ENCODE data around the gene ODAD2.

The ODAD2 gene

DNA sequence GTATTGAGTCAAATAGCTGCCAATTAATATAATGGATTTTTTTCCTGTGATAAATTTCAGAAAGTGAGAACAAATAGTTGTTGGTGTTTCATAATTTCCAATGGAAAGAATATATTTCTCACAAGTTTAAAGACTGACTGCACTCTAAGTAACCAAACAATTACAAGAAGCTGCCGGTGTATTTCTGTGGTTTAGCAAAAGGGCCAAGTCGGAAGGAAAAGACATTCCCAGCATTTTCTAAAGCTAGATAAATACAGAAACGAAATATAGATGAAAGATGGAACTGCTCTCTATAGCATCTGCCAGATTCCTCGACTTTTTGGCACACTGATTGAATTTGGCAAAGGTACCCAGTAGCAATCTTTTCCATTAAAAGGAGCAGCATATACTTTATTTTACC lies 160.5 kb downstream of the ODAD2 start:
- DNase-seq = no peak

DNA sequence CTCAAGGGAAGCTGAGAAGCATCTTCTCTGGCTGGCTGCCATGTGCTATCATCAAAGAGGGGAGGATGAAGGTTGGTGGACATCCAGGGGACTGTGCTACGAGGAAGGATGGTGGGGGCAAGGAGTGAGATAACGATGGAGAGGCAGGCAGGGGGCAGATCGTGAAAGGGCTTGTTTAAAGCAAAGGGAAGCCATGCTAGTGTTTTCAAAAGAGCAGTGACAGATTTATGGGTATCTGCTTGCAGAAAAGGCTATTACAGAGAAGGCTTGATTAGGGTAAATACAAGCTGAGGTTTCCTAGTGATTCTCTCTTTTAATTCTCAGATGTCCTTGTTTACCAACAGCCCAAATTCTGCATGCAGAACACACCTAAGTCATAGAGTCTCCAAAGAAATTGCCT lies 164.4 kb downstream of the ODAD2 start:
- DNase-seq = no peak

DNA sequence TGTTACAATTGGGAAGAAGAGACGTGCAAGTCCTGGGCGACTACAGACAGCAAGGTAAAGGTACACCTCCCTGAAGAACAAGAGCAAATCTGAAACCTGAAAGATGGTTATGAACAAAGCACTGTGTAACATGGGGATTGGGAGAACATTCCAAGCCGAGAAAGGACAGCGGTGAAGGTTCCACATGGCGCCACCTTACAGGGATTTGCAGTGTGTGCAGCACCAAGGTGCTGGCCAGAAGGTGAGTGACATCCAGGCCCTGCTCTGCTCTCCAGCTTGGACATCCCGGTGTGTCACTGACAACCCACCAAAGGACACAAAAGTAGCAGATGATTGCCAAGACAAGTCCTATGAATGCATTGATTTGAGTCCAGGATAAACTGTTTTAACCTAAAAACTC lies 165.1 kb downstream of the ODAD2 start:
- no peak for DNase-seq

DNA sequence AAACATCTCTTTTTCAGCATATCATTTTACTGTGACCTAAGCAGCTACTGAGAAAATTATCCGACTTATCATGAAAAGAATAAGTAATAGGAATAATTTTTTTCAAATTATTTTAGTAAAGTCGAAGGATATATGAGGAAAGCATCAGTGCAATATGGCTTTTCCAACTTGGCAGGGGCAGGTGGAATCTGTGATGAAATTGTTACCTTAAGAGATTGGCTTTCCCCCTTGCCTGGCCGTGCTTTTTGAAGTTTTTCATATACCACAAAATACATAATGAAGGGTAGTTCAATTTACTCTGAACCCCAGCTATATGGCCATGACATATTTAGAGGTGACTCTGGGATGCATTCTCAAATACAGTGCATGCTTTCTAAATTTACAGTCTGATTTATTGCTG lies 166.1 kb downstream of the ODAD2 start:
- DNase-seq = no peak

DNA sequence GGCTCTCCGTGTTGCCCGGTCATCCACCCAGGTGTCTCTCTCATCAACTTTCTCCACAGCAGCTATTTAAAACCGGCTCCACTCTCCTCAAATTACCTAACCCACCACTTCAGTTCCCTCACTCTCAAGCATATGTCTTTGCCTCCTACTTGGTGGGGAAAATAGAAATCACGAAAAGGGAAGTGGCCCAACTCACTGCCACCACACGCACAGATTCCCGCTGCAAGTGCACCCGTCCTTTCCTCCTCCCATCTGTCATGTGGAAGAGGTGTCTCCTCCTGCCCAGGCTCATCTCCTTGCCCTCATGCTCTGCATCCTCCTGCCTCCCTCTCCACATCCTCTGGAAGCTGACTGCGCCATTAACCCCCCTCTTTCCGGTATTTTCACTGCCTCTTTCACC lies 172.5 kb downstream of the ODAD2 start:
- DNase-seq = no peak

DNA sequence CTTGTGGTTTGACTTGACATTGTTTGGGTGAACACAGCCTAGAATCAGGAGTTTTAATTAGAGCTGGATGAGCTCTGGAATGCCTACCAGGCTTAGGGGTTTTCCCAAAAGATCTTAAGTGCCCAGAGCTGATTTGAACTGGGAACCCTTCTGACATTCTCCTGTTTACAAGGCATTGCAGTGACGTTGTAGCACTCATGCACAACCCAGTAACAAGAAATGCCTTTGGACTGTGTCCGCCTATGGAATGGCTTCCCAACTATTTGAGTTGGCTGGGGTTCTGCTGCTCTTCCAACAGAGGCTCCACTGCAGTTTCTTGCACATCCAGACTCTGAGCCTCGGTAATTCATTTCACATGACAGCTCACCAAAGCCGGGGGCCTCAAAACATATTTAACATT lies 176.6 kb downstream of the ODAD2 start:
- DNase-seq = no peak

DNA sequence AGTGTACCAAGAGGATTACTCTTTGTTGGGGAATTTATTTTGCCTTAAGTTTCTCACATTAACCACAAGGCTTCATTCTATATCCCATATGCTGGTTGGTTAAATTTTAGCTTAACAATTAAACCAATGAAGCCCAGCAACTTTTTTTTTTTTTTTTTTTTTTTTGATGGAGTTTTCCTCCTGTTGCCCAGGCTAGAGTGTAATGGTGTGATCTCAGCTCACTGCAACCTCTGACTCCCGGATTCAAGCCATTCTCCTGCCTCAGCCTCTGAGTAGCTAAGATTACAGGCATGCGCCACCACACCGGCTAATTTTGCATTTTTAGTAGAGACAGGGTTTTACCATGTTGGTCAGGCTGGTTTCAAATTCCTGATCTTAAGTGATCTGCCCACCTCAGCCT lies 178.2 kb downstream of the ODAD2 start:
- no peak for DNase-seq

DNA sequence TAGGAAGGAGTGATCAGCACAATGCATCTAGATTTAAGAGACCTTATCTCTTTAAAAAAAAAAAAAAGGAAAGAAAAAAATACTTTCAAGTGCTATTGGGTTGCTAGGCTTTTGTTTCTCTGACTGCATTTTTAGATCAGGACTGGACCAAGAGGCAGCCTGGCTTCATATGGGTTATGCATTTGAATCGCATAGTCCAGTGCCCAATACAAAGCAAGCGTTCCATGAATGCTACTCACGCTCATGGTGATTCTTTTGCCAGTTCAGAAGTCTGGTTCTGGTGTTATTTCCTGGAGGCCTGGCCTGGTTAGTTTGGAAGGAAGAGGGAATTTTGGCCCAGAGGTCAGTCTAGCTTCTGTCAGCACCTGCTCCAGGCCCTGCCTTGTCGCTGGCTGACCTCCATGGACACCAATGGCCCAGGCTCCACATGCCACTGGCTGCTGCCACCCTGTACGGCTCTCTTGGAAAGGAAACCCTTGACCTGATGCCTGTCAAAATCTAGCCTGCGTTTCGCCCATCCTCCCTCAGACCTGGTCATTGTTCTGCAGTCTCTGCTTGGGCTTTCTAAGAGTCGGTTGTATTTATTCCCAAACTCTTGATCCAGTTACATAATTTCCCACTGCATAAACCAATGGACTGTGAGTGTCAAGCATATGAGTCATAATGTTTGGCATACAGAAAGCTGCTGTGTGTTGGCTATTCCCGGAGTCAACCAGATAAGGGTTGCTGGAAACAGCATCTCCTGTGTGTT lies 178.9 kb downstream of the ODAD2 start:
- DNase-seq = no peak

DNA sequence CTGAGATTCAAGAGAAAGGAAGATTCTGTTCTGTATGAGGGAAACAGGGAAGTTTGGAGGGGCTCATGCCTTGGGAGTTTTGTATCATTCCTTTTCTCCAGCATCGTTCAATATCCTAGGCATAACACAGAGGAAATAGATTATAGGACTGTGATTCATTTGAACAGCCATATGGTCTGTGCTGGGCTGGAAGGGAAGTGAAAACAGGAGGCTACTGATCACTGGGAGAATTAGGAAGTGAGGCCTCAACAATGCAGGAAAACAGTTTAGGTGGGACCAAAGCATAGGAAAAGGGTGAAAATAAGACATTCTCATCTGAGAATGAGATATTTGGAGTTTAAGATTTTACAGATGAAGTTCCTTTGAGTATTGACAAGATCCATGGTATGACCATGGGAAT lies 182.6 kb downstream of the ODAD2 start:
- DNase-seq = no peak

DNA sequence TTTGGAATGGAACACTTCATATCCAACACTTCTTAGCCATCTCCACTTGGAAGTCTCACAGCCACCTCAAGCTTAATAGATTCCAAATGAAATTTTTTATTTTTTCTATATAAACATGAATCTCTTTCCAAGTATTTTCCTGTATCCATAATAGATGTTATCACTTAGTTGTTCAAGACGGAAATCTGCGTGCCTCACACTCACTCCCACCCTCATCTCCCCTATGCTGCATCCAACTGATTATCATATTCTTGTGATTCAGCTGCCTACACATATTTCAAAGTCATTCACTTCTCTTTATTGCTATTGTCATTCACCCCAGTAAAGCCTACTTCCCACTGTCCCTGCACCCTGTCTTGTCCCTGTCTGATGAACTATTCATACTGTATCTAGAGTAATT lies 183.0 kb downstream of the ODAD2 start:
- DNase-seq = no peak

DNA sequence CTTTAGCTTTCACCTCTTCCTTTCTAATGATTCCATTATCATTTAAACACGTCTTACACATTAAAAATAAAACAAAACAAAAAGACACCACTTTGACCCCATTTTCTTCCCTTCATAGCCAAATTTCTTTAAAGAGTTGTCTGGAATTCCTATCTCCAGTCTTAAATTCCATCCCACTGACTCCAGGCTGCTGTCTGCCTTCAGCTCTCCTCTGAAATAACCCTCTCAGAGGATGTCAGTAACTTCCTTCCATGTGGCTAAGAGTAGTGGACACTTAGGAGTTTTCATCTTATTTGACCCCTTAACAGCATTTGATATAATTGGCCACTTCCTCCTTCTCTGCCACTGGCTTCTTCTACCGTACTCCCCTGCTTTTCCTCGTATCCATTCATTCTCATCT lies 183.6 kb downstream of the ODAD2 start:
- no peak for DNase-seq

DNA sequence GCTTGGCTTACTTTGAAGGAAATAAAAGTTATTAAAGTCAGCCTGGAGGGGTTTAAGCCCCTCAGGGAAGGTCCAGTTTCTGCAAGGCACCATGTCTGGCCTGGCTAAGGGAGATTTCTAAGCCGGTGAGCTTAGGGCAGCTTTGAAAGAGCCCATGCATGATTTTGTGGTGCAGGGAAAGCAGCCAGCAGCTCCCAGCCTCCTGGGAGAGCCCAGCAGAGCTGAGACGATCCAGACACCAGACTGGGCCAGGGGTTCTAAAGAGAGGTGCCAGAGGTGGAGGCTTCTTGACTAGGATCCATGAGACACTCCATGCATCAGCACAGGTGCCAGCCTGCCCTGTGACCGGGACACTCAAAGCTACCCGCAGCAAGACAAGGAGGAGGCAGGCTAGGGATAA lies 193.7 kb downstream of the ODAD2 start:
- no peak for DNase-seq

DNA sequence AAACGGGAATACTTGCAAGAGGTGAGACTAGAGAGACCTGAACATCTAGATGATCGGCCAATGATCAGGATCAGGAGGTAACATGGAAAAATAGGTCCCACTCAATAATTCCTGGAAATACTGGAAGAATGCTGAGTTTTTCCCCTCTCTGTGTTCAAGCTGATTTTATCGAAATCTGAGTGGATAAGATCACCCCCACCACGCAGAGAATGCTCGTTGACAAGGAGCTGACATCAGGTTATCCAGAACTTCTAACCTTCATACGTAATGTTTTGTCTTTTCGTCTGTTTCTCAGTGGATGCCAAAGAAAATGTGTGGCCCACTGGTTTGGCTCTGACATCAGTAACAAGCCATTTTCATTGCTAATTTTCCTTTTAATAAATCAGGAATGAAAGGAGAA lies 194.7 kb downstream of the ODAD2 start:
- DNase-seq = no peak

DNA sequence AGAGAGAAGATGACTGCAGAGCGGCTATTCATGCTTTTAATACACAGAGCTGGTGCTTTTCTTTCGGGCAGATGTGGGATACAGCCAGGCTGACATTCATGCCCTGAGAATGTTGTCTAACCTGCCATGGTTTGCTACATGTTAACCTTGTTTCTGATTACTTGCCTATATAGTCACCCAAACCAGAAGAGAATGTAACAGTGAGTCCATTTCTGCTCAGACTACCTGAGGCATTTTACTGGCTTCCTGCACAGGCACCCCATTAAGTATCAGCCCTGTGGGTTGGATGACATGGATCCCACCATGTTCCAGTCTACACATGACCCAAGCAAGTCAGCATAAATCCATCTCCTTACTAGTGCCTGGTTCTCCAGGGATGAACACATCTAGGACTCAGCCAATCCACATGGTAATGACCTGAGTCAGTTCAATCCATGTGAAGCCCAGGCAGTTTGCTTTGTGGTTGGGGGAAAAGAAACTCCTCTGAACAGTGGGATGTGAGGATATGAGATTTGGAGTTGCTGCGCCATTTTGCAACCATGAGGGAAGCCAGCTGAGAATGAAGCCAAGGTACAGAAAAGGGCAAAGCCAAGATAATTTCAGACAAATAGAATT lies 197.6 kb downstream of the ODAD2 start:
- DNase-seq = no peak

DNA sequence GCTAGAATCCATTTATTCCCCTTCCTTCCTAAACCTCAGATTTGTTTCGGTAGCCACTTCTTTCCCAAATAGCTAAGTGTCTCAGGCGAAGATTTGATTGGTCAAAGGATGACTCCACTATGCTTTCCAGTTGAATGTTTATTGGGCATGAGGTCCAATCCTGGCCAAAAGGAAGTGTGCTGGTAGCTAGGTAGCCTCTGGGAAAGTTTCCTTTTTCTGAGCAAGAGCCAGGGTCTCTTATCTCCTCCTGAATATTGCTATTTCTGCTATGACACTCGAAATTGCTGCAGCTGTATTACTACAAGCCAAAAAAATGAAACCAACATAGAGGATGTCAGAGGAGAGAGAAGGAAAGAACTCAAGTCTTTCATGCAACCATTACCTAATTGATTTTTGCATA lies 199.8 kb downstream of the ODAD2 start:
- DNase-seq = no peak

DNA sequence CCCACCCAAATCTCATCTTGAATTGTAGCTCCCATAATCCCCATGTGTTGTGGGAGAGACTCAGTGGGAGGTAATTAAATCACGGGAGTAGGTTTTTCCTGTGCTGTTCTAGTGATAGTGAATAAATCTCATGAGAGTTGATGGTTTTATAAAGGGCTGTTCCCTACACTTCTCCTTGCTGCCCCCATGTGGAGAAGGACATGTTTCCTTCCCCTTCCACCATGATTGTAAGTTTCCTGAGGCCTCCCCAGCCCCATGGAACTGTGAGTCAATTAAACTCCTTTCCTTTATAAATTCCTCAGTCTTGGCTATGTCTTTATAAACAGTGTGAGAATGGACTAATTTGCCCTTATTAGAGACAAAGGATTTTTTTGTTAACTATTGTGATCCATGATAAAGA lies 204.7 kb downstream of the ODAD2 start:
- no peak for DNase-seq

DNA sequence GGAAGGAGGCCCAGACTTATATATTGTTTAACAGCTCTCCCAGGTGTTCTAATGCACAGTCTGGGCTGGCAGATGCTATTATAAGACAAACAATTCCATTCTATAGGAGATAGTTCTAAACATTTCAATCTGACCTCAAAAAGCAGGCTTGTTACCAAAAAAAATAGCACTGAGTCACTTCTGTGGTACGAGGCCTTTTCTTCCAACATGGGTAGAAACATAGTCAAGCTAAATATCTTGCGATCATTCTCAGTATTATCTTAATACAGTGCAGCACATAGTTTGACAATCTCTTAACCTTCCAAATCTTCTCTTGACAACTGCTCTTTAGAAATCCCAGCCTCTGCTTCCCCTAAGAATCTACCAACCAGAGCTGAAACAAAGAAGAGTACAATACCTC lies 206.7 kb downstream of the ODAD2 start:
- DNase-seq = no peak

DNA sequence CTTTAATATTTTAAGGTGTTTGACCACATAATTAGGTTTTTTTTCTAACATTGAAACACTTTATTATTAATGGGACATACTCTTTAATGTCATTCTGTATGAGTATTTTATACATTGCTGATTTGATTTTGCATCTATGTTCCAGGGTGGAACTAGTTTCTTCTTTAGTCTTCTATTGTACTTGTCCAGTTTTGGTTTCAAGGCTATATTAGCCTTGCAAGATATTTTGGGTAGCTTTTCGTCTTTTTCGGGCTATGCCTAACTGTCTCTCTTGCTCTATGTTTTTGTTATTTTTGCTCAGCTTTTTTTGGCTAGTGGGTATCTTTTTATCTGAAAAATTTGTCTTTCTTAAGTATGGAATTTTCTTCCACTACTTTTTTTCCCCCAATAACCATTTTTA lies 214.6 kb downstream of the ODAD2 start:
- DNase-seq = no peak

DNA sequence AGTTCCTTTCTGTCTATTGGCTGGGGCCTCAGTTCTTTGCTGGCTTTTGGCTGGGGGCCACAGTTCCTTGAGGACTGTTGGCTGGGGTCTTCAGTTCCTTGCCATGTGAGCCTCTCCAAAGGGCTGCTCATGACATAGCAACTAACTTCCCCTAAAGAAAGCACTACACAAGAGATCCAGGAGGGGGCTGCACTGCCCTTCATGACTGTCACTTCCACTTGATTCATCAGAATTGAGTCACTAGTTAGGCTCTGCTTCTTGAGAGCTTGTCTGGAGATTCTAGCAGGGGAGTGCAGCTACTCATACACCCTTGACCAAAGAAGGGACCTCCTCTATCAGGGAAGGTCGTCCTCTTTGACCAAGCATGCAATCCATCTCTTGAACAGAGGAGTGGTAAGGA lies 215.2 kb downstream of the ODAD2 start:
- peak; percentile 22 for DNase-seq

DNA sequence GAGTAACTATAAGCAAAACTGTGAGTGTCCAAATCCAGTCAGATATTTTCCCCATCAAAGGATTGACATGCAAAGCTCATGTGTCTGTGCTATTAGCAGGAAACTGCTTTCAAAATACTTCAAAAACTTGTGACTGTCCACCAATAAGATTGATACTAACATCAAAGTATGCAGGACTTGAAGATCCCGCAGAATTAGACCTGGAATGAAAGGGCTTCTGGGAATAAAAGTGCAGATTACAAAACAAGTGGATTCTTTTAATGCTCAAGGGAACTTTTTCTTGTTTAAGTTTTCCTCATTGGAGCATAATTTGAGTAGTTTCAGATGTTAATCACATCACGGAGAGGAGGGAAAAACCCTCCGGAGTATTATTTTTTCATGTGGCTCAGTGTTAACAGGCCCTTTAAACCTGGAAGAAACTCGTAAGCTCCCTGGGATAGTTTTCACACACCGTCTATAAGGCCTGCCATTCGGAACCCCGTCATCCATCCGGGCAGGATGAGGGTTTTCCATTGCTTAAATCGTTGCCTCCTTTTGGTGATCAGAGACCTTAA lies 219.3 kb downstream of the ODAD2 start:
- DNase-seq = no peak

DNA sequence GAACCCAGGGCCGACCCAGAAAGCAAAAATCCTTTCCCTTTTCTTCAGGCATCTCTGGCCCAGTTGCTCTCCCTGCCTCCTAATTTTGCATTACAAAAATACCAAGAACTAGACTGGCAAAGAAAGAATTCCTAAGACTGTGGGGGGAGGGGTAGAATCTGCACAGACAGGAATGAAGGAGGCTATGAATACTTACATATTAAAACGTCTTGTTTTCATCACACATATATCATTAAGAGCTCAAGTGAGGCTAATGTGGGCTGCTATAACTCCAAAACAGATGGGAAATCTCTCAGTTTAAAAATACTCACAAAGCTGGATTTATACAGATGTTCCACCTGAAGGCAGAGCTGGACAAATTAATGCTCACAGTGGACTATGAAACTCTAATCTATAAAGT lies 224.0 kb downstream of the ODAD2 start:
- no peak for DNase-seq

DNA sequence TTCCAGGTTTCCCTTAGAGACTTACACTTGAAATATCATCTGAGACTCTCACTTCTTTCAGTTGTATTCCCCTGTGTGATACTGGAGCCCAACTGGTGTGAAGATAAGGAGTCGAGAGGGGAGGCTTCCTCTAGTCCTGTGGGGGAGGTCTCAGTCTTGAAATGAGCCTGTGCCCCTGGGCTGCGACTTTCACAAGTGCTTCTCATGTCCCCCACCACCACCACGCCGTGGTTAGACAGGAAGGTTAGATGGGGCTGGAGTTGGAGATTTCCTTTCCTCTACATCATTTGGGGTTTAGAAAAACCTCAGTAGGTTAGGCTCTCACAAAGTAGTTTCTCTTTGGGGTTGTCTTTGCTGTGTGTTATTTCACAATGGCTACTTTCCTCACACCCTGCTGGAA lies 227.6 kb downstream of the ODAD2 start:
- no peak for DNase-seq

DNA sequence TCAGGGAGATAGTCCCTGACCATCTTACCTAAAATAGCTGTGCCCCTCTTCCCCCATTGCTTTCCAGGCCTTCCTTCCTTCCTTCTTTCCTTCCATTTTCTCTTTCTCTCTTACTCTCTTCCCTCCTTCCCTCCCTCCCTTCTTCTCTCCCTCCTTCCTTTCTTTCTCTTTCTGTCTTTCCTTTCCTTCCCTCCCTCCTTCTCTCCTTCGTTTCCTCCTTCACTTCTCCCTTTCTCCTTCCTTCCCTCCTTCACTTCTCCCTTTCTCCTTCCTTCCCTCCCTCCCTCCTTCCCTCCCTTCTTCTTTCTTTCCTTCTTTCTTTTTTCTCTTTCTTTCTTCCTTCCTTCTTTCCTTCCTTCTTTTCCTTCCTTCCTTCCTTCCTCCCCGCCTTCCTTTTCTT lies 228.7 kb downstream of the ODAD2 start:
- no peak for DNase-seq

Data from stimulated activated CD4-positive, alpha-beta T cell treated with anti-CD3 and anti-CD28 coated beads, Interleukin-4, amount 100 ng/mL, for 24 hours (primary cell).